HG03354 (cell line): Measurements from ENCODE around the gene ADAMTS2.

Experiments used
- ATAC-seq: cut with Tn5 transposase; IDR thresholded peaks from one replicate; pipeline ENCODE4 v1.9.1; 2021; ENCODE audit warnings: mild to moderate bottlenecking; ENCODE audit not compliant: unreplicated experiment, poor library complexity, severe bottlenecking

ADAMTS2 gene

DNA sequence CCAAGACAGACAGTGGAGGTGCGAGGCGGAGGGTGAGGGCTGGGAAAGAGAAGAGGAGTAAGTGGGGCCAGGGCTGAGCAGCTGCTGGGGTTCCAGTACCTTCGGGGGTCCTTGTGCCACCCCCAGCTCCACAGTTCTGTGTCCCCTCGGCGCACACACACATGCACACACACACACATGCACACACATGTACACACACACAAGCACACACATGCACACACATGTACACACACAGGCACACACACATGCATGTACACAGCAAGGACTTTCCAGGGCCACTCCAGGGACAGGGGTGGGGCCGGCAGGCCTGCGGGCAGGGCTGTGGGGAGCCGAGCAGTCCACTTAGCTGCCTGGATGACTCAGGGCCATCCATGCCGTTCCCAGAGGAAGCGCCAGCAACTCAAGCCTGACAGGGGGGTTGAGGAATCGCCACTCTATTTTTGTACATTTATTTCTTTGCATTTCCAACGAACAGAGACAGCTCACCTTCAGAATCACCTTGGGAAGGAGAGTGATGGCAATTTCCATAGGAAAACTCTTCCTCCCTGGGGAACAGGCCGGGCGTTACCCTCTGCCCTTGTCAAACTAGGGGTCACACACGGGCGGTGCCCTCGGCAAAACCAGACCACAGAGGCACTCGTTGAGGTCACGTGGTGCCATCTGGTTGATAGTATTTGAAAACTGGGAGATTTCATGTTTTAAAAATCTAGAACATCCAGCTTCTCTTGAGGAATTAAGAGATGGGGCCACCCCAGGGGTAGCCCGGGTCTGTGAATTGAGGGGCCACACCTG is 135.7 kb downstream of the ADAMTS2 start:
- ATAC-seq: no peak

GRCh38 chr5:179208706-179209358 is 136.4 kb downstream of the ADAMTS2 start:
- ATAC-seq: no peak

GRCh38 chr5:179207920-179208705 is 137.1 kb downstream of the ADAMTS2 start:
- ATAC-seq: no peak

GRCh38 chr5:179207470-179207869 is 137.8 kb downstream of the ADAMTS2 start:
- ATAC-seq: no peak

GRCh38 chr5:179206366-179206765 is 138.9 kb downstream of the ADAMTS2 start:
- no peak for ATAC-seq

DNA sequence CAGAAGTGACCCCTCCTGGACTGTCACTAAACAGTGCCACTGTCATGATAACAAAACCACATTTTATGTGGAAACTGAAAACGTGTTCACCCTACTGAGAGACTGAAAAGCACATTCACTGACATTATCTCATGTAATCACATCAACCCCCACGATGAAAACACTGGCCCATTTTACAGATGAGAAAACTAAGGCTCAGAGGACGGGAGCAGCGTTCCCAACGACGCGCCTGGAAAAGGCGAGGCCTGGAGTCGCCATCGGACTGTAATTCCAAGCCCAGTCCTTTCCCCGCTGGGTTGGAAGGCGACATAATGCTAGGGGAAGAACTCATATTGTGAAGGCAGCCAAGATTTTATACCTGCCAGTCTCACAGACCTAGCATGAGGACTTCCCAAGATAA is 140.0 kb downstream of the ADAMTS2 start:
- ATAC-seq: no peak

DNA sequence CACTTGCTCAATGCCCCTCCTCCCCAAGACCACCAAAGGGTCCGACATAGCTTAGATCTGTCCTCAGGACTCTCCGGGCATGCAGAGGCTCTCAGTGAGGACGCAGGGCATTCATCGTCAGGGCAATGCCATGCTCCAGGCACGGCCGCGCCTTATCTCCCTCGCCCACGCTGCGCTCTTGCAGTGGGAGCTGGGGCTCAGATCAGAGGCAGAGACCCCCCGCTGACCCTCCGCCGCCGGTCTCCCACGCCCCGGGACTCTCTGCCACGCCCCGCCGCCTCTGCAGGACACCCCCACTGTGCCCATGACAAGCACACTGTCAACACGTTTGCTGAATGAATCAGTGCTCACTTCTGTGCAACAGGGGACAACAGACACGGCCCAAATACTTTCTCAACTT is 140.7 kb downstream of the ADAMTS2 start:
- no peak for ATAC-seq

- no peak for ATAC-seq
Measured at GRCh38 chr5:179203248-179203647, 142.0 kb downstream of the ADAMTS2 start.

DNA sequence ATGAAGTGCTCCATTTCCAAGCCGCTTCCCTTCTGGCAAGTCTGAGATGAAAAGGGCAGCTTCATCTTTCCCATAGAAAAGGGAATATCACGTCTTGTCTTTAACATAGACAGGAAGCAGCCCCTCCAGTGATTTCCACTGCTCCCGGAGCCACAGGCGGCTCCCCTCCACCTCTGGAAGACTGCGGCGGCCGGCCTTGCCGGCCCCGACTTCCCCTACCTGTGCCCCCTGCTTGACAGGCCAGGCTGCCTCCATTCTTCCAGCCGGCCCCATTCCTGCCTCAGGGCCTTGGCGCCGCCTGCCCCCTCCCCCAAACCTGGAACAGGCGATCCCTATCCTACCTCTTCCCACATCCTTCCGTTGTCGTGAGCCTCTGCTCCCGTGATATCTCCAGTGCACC is 143.3 kb downstream of the ADAMTS2 start:
- ATAC-seq: no peak

DNA sequence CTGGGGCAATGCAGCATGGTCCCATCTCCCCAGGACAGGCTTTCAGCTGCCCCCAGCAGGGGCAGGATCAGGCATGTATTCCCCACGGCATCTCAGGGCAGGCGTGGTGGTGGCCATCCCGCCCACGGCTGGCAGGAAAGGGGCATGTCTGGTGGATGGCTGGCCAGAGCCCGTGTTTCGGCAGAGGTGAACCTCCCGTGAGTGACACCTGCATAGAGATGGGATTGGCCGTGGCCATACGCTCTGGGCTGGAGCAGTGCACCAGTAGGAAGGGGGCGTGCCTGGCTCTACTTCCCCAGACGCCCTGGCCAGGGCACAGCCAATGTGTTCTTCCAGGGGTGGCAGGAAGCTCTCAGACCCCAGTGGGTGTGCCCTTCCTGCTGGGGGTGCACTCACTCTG is 146.0 kb downstream of the ADAMTS2 start:
- ATAC-seq: no peak

GRCh38 chr5:179198825-179199224 is 146.4 kb downstream of the ADAMTS2 start:
- no peak for ATAC-seq

DNA sequence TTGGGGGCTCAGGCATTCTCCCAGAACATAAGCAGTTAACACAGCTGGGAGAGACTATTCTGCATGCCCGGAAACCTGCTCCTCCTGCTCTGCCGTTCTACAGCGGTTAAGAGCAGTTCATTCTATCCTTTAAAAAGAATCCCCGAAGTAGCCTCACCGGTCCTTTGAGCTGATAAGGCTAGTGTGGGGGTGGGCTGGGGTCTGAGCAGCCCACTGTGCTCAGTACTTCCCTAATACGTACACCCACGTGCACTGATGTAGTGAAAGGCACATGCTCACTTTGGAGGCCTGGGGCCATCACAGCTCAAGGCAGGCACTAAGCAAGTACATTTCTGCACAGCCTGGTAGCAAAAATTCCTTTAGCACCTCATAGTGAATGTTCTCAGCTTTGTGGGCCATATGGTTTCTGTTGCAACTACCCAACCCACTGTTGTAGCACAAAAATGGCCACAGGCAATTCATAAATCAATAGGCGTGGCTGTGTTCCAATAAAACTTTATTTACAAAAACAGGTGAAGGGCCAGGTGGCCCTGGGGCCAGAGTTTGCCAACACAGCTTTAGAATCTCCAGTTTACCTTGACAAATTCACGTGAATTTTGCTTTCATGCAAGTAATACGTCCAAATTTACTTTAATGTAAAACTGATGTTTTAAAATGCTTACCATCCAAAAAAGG is 148.7 kb downstream of the ADAMTS2 start:
- ATAC-seq: no peak

DNA sequence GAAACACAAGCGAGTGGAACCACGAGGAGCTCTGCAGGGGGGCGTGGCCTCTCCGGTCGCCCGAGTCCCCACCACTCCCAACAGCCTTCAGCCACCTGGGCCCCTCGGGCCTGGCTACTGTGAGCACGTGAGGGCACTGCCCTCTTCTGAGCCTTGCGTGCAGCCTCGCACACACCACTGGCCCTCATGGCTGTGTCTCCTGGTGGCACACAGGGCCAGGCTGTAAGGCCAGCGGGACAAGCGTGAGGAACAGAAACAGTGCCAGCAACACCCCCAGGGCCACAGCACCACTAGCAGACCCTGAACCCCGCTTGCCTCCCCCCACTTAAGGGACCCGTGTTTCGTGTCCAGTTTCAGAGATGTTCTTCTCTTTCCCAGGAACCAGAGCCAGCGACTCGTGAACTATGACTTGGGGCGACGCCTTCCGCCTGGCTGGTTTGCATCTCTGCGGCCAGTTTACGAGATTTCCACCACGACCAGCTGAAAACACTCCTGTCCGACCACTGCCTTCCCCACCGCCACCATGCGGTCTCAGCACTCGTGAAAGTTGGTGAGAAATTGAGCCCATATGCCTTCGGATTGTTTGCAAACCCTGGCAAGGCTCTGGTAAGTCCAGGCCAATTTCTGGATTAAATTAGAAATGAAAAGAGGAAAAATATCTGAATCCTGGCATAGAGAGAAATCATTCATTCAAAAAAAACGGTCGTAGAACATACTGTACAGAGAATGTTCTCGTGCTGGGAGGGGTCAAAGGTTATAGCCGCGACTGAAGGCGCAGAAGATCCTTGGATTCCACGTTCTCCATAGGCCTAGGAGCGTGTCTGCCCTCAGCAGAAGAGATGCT is 149.5 kb downstream of the ADAMTS2 start:
- ATAC-seq: no peak

DNA sequence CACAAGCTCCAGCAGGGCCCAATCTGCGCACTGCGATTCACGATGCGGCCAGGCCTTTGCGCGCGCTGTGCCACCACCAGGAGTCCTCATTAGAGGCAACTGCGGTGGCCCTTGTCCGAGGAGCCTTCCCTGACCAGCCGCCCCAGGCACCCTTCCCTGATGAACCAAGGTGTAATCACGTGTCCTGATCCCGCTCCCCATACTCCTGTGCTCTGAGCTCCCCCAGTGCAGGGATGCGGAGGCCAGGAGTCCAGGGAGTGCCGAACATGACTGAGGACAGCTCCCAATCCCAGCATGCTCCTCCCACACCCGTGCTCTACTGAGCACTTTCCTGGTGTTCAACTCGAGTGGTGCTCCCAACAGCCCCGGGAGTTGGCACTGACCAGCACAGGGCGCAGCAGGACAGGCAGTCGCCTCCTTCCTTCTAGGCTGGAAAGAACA is 150.3 kb downstream of the ADAMTS2 start:
- ATAC-seq: no peak

- ATAC-seq: no peak
Measured at GRCh38 chr5:179194201-179194910, 150.9 kb downstream of the ADAMTS2 start.

DNA sequence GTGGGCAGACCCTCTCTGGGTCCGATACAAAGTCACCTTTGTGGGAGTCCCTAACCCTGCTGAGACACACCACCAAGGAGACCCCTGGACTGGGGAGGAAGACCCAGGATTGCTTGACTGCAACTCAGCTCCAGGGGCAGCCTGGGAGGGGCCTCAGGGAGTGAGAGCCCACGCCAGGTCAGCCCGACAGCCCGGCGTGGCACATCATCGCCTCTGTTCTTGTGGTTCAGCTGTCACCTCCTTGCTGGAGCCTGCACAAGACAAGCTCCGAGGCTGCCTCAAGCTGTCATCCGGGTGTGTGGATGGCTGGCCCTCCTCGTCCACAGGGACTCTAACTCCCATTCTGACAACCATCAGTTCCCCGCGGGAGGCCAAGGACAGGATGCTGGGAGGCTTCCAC is 151.5 kb downstream of the ADAMTS2 start:
- no peak for ATAC-seq

- ATAC-seq: no peak
Measured at GRCh38 chr5:179192891-179193470, 152.3 kb downstream of the ADAMTS2 start.

GRCh38 chr5:179192185-179192890 is 152.9 kb downstream of the ADAMTS2 start:
- ATAC-seq: no peak
